SJCRH30 (cell line): ENCODE measurements around the gene CNGA2. TPM values are rescaled to one million over a fixed set of nuclear protein-coding genes. Genes with fewer than 3 reads are reported as not detected.
A peak's percentile ranks its signal among the peaks of the same experiment; 100 is the strongest.

ENCODE experiments used
- DNase-seq, 2 experiments: peaks; one replicate each; pipeline ENCODE4 v3.0.0-alpha.2; 2015 to 2020
- H3K27ac ChIP-seq: fragments of 250-450 bp; sonication (Bioruptor Pico); 2 replicates; pipeline ENCODE4 v1.5.1; 2020; ENCODE audit warnings: mild to moderate bottlenecking, moderate library complexity
- H3K27me3 ChIP-seq: fragments of 250-450 bp; sonication (Bioruptor Pico); 2 replicates; pipeline ENCODE4 v1.5.1; 2020; ENCODE audit warnings: mild to moderate bottlenecking, moderate library complexity
- H3K36me3 ChIP-seq: fragments of 250-450 bp; sonication (Bioruptor Pico); 2 replicates; pipeline ENCODE4 v1.5.1; 2020; ENCODE audit warnings: mild to moderate bottlenecking, moderate library complexity
- H3K4me1 ChIP-seq: fragments of 250-450 bp; sonication (Bioruptor Pico); 2 replicates; pipeline ENCODE4 v1.5.1; 2020; ENCODE audit warnings: mild to moderate bottlenecking, moderate library complexity
- H3K4me3 ChIP-seq: fragments of 250-450 bp; sonication (Bioruptor Pico); 2 replicates; pipeline ENCODE4 v1.5.1; 2020; ENCODE audit warnings: mild to moderate bottlenecking, moderate library complexity
- H3K9me3 ChIP-seq: fragments of 250-450 bp; sonication (Bioruptor Pico); replicated peaks from 2 replicates; pipeline ENCODE4 v1.5.1; 2020; ENCODE audit warnings: mild to moderate bottlenecking, moderate library complexity
- total RNA-seq: library from RNA; depleted of rRNA; stranded (reverse); fragments of >200 nt; shearing (Covaris generic); gene quantifications from 2 replicates; pipeline ENCODE4 v1.2.3, GENCODE V29; 2014

Gene CNGA2
- total RNA-seq, 1 experiment from 2014 or later: not detected

- DNase-seq: no peak
- H3K36me3 ChIP-seq: no peaks in the 10 kb centered on the region
- no peaks in the 10 kb centered on the region for H3K9me3 ChIP-seq
- H3K4me3 ChIP-seq: no peak overlapping the region
- no peaks in the 10 kb centered on the region for H3K4me1 ChIP-seq
- no peak overlapping the region for H3K27ac ChIP-seq
- no peaks in the 10 kb centered on the region for H3K27me3 ChIP-seq
These were observed 31.7 kb upstream of the CNGA2 start for GRCh38 chrX:151702741-151703340.

- Histone ChIP-seq H3K27me3 (no peaks in the 10 kb centered on the region), H3K27ac (no peak overlapping the region), H3K4me3 (no peak overlapping the region), H3K4me1 (no peaks in the 10 kb centered on the region), H3K9me3 (no peaks in the 10 kb centered on the region), H3K36me3 (no peaks in the 10 kb centered on the region)
- peak; percentile 32 to 45 for DNase-seq
These were observed 31.1 kb upstream of the CNGA2 start for GRCh38 chrX:151703487-151703886.

- H3K4me3 ChIP-seq: no peak overlapping the region
- no peaks in the 10 kb centered on the region for H3K36me3 ChIP-seq
- no peak overlapping the region for H3K27ac ChIP-seq
- peak in 1 of 2 experiments; percentile 17 for DNase-seq
- no peaks in the 10 kb centered on the region for H3K27me3 ChIP-seq
- H3K4me1 ChIP-seq: no peaks in the 10 kb centered on the region
- no peaks in the 10 kb centered on the region for H3K9me3 ChIP-seq
These were observed 30.4 kb upstream of the CNGA2 start for GRCh38 chrX:151704041-151704663.

GRCh38 chrX:151708821-151709220, 25.7 kb upstream of the CNGA2 start:
- no peaks in the 10 kb centered on the region for H3K9me3 ChIP-seq
- no peaks in the 10 kb centered on the region for H3K36me3 ChIP-seq
- no peak overlapping the region for H3K4me3 ChIP-seq
- no peak overlapping the region for H3K27ac ChIP-seq
- no peak for DNase-seq
- no peaks in the 10 kb centered on the region for H3K4me1 ChIP-seq
- no peaks in the 10 kb centered on the region for H3K27me3 ChIP-seq

GRCh38 chrX:151710457-151710856, 24.1 kb upstream of the CNGA2 start:
- no peaks in the 10 kb centered on the region for H3K27me3 ChIP-seq
- no peaks in the 10 kb centered on the region for H3K9me3 ChIP-seq
- no peak for DNase-seq
- 0 out of 2 replicates have a peak, but pooled peaks cover 2% of the 10 kb centered on the region for H3K4me1 ChIP-seq
- H3K4me3 ChIP-seq: no peak overlapping the region
- no peaks in the 10 kb centered on the region for H3K36me3 ChIP-seq
- H3K27ac ChIP-seq: no peak overlapping the region

GRCh38 chrX:151711154-151711553, 23.4 kb upstream of the CNGA2 start:
- no peak overlapping the region for H3K27ac ChIP-seq

GRCh38 chrX:151711787-151712186, 22.8 kb upstream of the CNGA2 start:
- H3K36me3 ChIP-seq: no peaks in the 10 kb centered on the region
- DNase-seq: peak in 1 of 2 experiments; percentile 10
- H3K4me1 ChIP-seq: 0 out of 2 replicates have a peak, but pooled peaks cover 2% of the 10 kb centered on the region
- H3K27ac ChIP-seq: no peak overlapping the region
- H3K4me3 ChIP-seq: no peak overlapping the region
- H3K27me3 ChIP-seq: no peaks in the 10 kb centered on the region
- no peaks in the 10 kb centered on the region for H3K9me3 ChIP-seq

More at GRCh38 chrX:151711154-151711553, 23.4 kb upstream of the CNGA2 start:
- Histone ChIP-seq H3K9me3 (no peaks in the 10 kb centered on the region), H3K27me3 (no peaks in the 10 kb centered on the region), H3K4me3 (no peak overlapping the region), H3K36me3 (no peaks in the 10 kb centered on the region), H3K4me1 (0 out of 2 replicates have a peak, but pooled peaks cover 2% of the 10 kb centered on the region)
- DNase-seq: no peak

- H3K27me3 ChIP-seq: no peaks in the 10 kb centered on the region
- no peaks in the 10 kb centered on the region for H3K36me3 ChIP-seq
- H3K4me3 ChIP-seq: no peak overlapping the region
- DNase-seq: no peak
- H3K9me3 ChIP-seq: no peaks in the 10 kb centered on the region
- no peak overlapping the region for H3K27ac ChIP-seq
- 0 out of 2 replicates have a peak, but pooled peaks cover 2% of the 10 kb centered on the region for H3K4me1 ChIP-seq
These were observed 22.3 kb upstream of the CNGA2 start for GRCh38 chrX:151712253-151712652.

- peak; percentile 33 to 56 for DNase-seq
- no peak overlapping the region for H3K4me3 ChIP-seq
- H3K9me3 ChIP-seq: no peaks in the 10 kb centered on the region
- H3K36me3 ChIP-seq: no peaks in the 10 kb centered on the region
- H3K27ac ChIP-seq: no peak overlapping the region
- H3K27me3 ChIP-seq: no peaks in the 10 kb centered on the region
- 0 out of 2 replicates have a peak, but pooled peaks cover 2% of the 10 kb centered on the region for H3K4me1 ChIP-seq
These were observed 20.7 kb upstream of the CNGA2 start for GRCh38 chrX:151713849-151714248.

- H3K36me3 ChIP-seq: no peaks in the 10 kb centered on the region
- no peak overlapping the region for H3K27ac ChIP-seq
- H3K4me3 ChIP-seq: no peak overlapping the region
- no peaks in the 10 kb centered on the region for H3K27me3 ChIP-seq
- 0 out of 2 replicates have a peak, but pooled peaks cover 2% of the 10 kb centered on the region for H3K4me1 ChIP-seq
- DNase-seq: peak; percentile 14 to 41
- no peaks in the 10 kb centered on the region for H3K9me3 ChIP-seq
These were observed 20.2 kb upstream of the CNGA2 start for GRCh38 chrX:151714362-151714761.

- no peak for DNase-seq
- Histone ChIP-seq H3K9me3 (no peaks in the 10 kb centered on the region), H3K36me3 (no peaks in the 10 kb centered on the region), H3K4me1 (0 out of 2 replicates have a peak, but pooled peaks cover 2% of the 10 kb centered on the region), H3K27me3 (no peaks in the 10 kb centered on the region), H3K4me3 (no peak within 1 kb of the TSS), H3K27ac (no peak within 1 kb of the TSS)
These were observed 18.8 kb upstream of the CNGA2 start, which contains the start of gene FATE1 for GRCh38 chrX:151715752-151716151. Gene FATE1, plus strand, starts transcription at chrX:151716035. Its CDS starts 85 bp downstream, at chrX:151716120.

- H3K36me3 ChIP-seq: no peaks in the 10 kb centered on the region
- no peak overlapping the region for H3K4me3 ChIP-seq
- no peaks in the 10 kb centered on the region for H3K27me3 ChIP-seq
- no peaks in the 10 kb centered on the region for H3K9me3 ChIP-seq
- H3K4me1 ChIP-seq: no peaks in the 10 kb centered on the region
- H3K27ac ChIP-seq: no peak overlapping the region
- DNase-seq: peak in 1 of 2 experiments; percentile 4
These were observed 12.2 kb upstream of the CNGA2 start for GRCh38 chrX:151722241-151722846.

- H3K9me3 ChIP-seq: no peaks in the 10 kb centered on the region
- no peak overlapping the region for H3K27ac ChIP-seq
- no peaks in the 10 kb centered on the region for H3K36me3 ChIP-seq
- H3K4me1 ChIP-seq: no peaks in the 10 kb centered on the region
- H3K4me3 ChIP-seq: no peak overlapping the region
- H3K27me3 ChIP-seq: no peaks in the 10 kb centered on the region
- no peak for DNase-seq
These were observed 11.3 kb upstream of the CNGA2 start for GRCh38 chrX:151723156-151723760.

GRCh38 chrX:151724563-151725337, 9.8 kb upstream of the CNGA2 start:
- H3K4me3 ChIP-seq: no peak overlapping the region
- no peaks in the 10 kb centered on the region for H3K9me3 ChIP-seq
- no peaks in the 10 kb centered on the region for H3K36me3 ChIP-seq
- H3K27me3 ChIP-seq: no peaks in the 10 kb centered on the region
- DNase-seq: no peak
- no peaks in the 10 kb centered on the region for H3K4me1 ChIP-seq
- no peak overlapping the region for H3K27ac ChIP-seq
